ENCODE results near the gene TOP1. TPM values are rescaled to one million over a fixed set of nuclear protein-coding genes. Genes with fewer than 3 reads are reported as not detected.

The TOP1 gene
- polyA plus RNA-seq, 3 donors: 6.9 to 11.5 (median 11.5) TPM

DNA sequence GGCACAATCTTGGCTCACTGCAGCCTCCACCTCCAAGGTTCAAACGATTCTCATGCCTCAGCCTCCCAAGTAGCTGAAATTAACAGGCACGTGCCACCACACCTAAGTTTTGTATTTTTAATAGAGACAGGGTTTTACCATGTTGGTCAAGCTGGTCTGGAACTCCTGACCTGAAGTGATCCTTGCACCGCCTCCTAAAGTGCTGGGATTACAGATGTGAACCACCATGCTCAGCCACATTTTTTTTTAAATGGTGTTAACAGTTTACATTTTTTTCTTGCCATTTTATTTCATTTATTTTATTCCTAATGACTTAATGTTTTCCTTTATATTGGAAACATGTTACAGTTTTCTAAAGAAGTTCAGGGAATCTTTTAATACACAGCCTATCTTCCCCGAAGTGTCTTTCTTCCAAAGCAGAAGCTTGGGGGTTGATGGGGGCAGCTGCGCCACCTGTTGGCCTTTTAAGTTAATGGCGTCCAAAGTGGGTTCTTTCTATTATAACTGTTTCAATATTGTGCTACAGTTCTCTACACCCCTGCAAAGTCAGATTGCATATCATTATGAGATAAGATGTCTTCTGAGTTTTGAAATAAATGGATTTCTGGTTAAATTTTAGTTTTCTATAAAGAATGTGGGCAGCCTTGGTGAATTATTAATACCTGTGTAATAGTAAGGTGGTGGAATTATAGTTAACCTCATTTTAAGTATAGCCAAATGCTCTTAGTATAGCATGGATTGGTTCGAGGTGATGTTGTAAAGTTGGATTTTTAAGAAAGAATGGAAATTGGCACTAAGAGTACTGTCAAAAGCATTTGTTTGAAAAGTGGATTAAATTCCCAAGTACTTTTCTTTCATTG, 66.7 kb downstream of the TOP1 start:
- H3K4me2 ChIP-seq (replicated peaks; ENCODE audit: extremely low read depth, low read length, poor library complexity, severe bottlenecking): no peak overlapping the region

More for the DNA sequence above, 66.7 kb downstream of the TOP1 start:
- Histone ChIP-seq H3K4me1 (ENCODE audit: control insufficient read depth in 1 of 2, insufficient read depth in 2 of 2, low read length in 2 of 2) (no peaks in the 10 kb centered on the region), H3K9me3 (replicated peaks in 1 of 2; ENCODE audit: control insufficient read depth in 1 of 2, insufficient read depth in 1 of 2, low read length in 2 of 2) (no peaks in the 10 kb centered on the region), H3K27ac (ENCODE audit: low read depth in 1 of 2, low read length in 2 of 2) (no peak overlapping the region), H3K36me3 (replicated peaks in 1 of 2; ENCODE audit: control insufficient read depth in 1 of 2, insufficient read depth in 2 of 2, low read length in 2 of 2) (peaks cover 79 to 91% of the 10 kb centered on the region in 2 donors), H3K27me3 (ENCODE audit: control insufficient read depth in 2 of 2, insufficient read depth in 2 of 2, low read length in 2 of 2) (no peaks in the 10 kb centered on the region), H2AFZ (ENCODE audit: insufficient read depth, low read depth, low read length, poor library complexity, severe bottlenecking) (no peak overlapping the region), H3K79me2 (ENCODE audit: insufficient read depth, low read length) (no peaks in the 10 kb centered on the region), H4K20me1 (ENCODE audit: insufficient read depth, low read length) (peaks cover 36% of the 10 kb centered on the region), H3K9ac (ENCODE audit: insufficient read depth, low read length, poor library complexity, severe bottlenecking) (no peak overlapping the region), H3K4me3 (replicated peaks in 1 of 3; ENCODE audit: low read depth in 2 of 3, low read length in 3 of 3) (no peak overlapping the region)
- peak; percentile 90 for TF ChIP-seq CTCF (IDR thresholded peaks at IDR 0.05)
- H3K27me3 Mint-ChIP-seq (ENCODE audit: low read depth in 3 of 3): no peaks in the 10 kb centered on the region
- peak overlapping the region in 2 of 7 donors; percentile 32 to 35 for H3K27ac Mint-ChIP-seq
- H3K36me3 Mint-ChIP-seq: peaks cover 83 to 90% of the 10 kb centered on the region in 2 donors
- peak; percentile 43 to 62 (median 56) for DNase-seq
- no peaks in the 10 kb centered on the region for H3K9me3 Mint-ChIP-seq
- no CpG with 5 or more reads among the region's 7 CpGs for WGBS (ENCODE audit: insufficient coverage)
- H3K4me3 Mint-ChIP-seq: no peak overlapping the region
- intact Hi-C loops (cut with micrococcal nuclease): loop anchor here (1.0 to 10.0 kb wide), 3 partner anchors 61 to 127 kb away; no protein-coding TSS in a partner anchor
- H3K4me1 Mint-ChIP-seq: peaks cover 2% of the 10 kb centered on the region

All from CD14-positive monocyte (primary cell).